GM19193 (cell line): ENCODE results near the gene MXI1.

Source experiments
- POLR2A ChIP-seq: IDR thresholded peaks from 4 replicates; pipeline ENCODE4 v1.6.1; 2011; ENCODE audit not compliant: insufficient read depth, insufficient read length; ENCODE audit errors: extremely low read depth

The MXI1 gene

DNA sequence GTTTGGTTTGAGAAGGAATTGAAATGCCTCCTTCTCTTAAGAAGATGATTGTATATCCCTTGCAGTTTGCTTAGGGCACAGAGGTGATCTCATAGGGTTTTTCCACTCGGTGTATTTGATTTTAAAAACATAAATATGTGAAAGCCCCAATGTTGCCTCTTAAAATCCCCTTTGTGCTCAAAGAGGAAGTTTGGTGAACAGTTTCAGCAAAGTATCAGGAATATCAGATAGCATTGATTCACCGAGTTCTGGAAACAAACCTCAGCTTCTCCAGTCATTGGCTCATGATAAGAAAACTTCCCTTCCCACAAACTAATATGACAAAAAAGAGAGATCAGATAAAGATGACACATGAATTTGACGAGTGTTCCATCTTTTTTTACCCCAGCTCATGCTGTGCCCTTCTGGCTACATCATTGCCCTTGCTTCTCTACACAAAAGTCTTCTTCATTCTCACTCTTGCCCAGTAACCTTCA lies 117.4 kb downstream of the MXI1 start:
- TF ChIP-seq POLR2A: no peak

DNA sequence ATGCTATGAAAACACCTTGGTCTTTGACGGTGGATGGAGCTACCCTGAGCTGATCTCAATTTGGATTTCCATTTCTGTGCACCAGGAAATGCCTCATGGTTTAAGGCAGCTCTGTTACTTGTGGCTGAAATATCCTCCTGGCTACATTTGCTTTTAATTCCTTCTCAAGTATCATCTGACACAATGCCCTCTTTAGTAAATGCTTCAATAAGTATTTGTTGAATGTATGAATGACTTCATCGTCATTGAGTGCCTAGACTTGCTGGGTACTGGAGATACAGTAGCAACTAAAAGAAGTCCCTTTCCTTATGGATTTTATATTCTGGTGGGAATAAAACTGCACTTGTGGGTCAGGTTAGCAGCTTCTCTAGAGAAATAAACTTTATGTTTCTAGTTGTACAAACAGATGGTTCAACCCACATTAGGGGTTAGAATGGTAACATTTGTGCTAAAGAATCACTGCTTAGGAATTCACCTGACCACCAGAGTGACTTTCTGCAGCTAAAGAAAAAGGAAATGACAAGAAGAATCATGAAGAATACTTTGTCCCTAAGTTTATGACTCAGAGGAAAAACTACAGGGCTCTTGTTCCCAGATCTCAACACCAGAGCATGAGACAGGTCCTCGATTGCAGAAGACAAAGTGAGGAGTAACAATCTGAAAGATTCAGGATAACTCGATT lies 119.1 kb downstream of the MXI1 start:
- TF ChIP-seq POLR2A: no peak

DNA sequence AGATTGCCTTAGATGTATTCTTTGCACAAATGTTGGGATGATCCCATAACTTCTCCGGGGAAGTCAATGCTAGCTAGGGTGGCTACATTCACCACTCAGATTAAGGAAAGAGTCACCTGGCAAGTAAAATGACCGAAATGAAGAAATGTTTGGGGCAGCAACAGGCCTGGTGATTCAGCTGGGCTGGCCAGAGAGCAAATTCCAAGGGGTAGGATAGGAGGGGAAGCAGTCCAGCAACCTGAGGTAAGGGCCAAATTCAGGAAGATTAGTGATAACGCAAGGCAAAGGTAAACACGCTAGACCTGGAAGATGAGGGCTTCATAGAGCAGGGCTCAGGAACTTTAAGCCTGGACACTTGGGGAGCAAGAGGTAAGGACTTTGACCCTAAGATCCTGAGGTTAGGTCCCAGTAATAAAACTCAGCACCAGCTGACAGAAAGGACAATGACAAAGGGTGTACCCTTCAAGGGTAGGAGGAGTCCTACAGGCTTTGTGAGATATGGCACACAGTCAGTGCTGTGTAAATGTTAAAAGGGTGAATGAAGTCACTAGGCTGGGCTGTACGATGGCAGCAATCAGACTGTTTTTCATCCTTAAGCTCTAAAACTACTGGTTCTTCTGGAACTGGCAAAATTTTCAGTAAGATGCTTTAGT lies 120.0 kb downstream of the MXI1 start:
- no peak for TF ChIP-seq POLR2A

DNA sequence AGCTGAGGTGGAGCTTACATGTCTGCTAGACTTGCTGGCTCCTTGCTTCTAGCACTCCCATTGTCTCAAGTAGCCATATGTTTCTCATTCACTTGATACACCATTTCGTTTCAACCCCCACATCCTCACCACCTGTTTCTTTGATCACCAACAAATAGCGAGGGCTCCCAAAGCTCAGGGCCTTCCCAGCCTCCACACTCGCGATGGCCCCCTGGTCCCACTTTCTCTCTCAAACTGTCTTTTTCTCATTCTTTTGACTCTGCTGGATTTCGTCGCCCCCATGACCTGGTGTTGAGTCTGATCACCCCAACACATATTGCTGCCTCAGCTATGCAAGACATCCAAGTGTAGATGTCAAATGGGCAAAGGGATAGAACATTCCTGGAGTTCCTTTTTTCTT lies 123.3 kb downstream of the MXI1 start:
- TF ChIP-seq POLR2A: no peak

DNA sequence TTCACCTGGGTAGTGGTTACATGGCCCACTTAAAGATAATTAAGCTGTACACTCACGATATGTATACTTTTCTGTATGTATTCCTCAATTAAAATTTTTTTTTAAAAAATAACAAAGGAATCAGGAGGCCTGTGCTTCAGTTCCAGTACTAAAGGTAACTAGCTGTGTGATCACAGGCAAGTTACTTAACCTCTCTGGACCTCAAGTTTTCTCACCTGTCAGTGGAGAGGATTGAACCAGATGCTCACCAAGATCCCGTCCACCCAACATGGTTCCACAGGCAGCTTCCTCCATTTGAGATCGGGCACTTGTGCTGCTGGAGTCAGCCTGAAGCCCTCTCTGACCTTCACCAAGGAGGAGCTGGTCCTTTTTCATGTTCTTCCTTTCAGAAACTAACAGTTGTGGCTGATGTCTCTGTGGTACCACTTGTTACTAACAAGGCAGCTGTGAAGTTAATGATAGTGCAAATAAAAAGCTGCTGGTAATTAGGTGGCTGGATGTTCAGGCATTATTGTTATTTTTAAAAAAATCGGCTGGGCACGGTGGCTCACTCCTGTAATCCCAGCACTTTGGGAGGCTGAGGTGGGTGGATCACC lies 126.8 kb downstream of the MXI1 start:
- no peak for TF ChIP-seq POLR2A

DNA sequence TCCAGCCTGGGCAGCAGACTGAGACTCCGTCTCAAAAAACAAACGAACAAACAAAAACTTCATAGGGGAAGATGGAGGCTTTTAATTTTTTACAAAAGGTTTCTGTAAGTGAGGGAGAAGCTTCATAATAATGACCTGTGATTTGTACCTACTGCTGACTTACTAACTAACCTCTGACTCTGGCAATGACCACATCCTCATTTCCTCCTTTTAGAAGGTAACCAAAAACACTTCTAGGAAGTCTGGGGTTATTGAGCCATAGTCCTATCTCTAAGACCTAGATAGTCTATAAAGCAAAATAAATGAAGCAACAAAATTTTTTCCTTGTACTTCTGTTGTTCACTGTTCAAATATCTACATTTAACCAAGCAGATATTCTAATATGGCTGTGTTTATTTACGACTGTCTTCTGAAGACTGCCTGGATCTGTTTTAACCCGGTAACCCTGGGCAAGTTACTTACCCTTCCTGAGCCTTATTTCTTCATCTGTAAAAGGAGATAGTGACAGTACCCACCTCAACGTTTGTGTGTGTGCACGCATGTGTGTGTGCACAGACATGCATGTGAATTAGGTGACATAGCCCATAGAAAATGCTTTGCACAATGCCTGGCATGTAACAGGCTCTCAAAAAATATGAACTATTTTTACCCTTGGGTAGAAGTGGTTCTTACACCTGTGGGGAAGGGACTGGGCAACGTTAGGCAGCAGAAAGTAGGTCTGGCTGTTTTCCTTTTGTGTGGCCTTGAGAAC lies 128.1 kb downstream of the MXI1 start:
- no peak for TF ChIP-seq POLR2A

DNA sequence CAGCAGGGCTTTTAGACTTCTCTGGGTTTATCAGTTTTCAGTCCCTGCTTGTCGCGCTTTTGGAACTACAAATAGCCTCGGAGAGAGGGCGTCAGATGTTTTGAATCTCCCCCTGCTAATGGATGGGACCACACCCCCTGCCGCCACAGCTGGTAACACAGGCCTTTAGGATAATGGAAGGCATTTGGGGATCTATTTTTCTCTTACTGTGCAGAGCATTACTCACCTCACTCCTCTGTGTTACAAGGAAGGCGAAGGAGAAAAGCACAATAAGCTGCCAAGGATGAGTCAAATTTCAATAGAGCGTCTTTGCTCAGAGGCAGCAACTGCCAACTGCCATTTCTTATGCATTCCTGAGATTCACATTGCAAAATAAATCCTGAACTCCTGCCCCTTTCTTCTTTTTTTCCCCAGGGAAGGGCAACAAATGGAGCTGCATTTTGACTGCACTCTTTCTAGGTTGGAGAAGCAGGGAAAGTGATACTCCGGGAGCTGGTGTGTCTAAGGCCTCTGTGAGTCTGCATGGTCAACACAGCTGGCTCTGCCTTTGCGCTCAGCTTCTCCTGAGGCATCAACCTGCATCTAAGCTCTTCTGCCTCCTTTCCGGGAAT lies 128.8 kb downstream of the MXI1 start:
- no peak for TF ChIP-seq POLR2A
